Measurements from ENCODE around the gene SIRT2.

The SIRT2 gene

GRCh38 chr19:38919837-38920601 lies 20.6 kb upstream of the SIRT2 start:
- no peak for DNase-seq

GRCh38 chr19:38918526-38918925 lies 19.1 kb upstream of the SIRT2 start:
- DNase-seq = no peak

- DNase-seq = no peak
Measured at GRCh38 chr19:38917921-38918491, 18.6 kb upstream of the SIRT2 start.

- no peak for DNase-seq
Measured at GRCh38 chr19:38917516-38917915, 18.1 kb upstream of the SIRT2 start.

- no peak for DNase-seq
Measured at GRCh38 chr19:38915329-38916321, 16.2 kb upstream of the SIRT2 start.

GRCh38 chr19:38913958-38914357 lies 14.5 kb upstream of the SIRT2 start:
- DNase-seq = no peak

- DNase-seq = no peak
Measured at GRCh38 chr19:38912600-38913514, 13.4 kb upstream of the SIRT2 start.

GRCh38 chr19:38911388-38912001 lies 12.1 kb upstream of the SIRT2 start:
- DNase-seq = no peak

GRCh38 chr19:38910488-38910887 lies 11.1 kb upstream of the SIRT2 start:
- DNase-seq = no peak

- no peak for DNase-seq
Measured at GRCh38 chr19:38908911-38909310, 9.5 kb upstream of the SIRT2 start.

GRCh38 chr19:38907670-38908069 lies 8.3 kb upstream of the SIRT2 start:
- DNase-seq = no peak

- no peak for DNase-seq
Measured at GRCh38 chr19:38907227-38907626, 7.8 kb upstream of the SIRT2 start.

- no peak for DNase-seq
Measured at GRCh38 chr19:38905620-38906019, 6.2 kb upstream of the SIRT2 start.

- no peak for DNase-seq
Measured at GRCh38 chr19:38904581-38905539, 5.4 kb upstream of the SIRT2 start.

GRCh38 chr19:38901683-38902082 lies 2.3 kb upstream of the SIRT2 start:
- no peak for DNase-seq

- no peak for DNase-seq
Measured at GRCh38 chr19:38900743-38901190, 1.3 kb upstream of the SIRT2 start.

- no peak for DNase-seq
Measured at GRCh38 chr19:38900202-38900629, 798 bp upstream of the SIRT2 start.

- DNase-seq = no peak
Measured at GRCh38 chr19:38898788-38899446, 501 bp downstream of the SIRT2 start.

GRCh38 chr19:38894968-38895367 lies 4.5 kb downstream of the SIRT2 start:
- DNase-seq = no peak

- DNase-seq = no peak
Measured at GRCh38 chr19:38893341-38893771, 6.1 kb downstream of the SIRT2 start.

All from stimulated activated naive CD4-positive, alpha-beta T cell treated with Interleukin-2 at 50 U/mL for 16 hours (primary cell).